GM12874 (cell line): Measurements from ENCODE around the gene CTSS.

Source experiments
- TF ChIP-seq, protein P1 (sequence below): IDR thresholded peaks from 2 replicates; pipeline ENCODE4 v1.5.1; 2011; ENCODE audit warnings: low read depth, mild to moderate bottlenecking, control low read depth, low read length, moderate library complexity; ENCODE audit not compliant: insufficient read depth

Gene CTSS

DNA sequence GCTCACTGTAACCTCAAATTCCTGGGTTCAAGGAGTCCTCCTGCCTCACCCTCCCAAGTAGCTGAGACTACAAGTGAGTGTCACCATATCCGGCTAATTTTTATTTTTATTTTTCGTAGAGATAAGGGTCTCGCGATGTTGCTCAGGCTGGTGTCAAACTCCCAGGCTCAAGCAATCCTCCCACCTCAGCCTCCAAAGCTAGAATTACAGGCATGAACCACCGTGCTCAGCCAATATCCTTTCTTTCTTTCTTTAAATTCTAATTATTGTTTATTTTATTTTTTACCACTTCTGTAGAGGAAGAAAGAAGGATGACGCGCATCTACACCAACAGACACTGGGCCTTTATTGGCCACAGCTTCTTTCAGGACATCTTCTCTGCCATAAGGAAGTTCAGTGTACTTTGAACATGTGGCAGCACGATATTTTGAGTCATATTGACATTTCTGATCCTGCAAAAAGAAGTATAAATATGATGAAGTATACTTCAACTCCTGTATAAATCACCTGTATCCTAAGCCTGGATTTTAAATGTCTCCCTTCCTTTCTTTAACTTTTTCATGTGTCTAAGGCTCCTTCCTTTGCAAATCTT is 15.8 kb downstream of the CTSS start:
- TF ChIP-seq, protein P1, sequence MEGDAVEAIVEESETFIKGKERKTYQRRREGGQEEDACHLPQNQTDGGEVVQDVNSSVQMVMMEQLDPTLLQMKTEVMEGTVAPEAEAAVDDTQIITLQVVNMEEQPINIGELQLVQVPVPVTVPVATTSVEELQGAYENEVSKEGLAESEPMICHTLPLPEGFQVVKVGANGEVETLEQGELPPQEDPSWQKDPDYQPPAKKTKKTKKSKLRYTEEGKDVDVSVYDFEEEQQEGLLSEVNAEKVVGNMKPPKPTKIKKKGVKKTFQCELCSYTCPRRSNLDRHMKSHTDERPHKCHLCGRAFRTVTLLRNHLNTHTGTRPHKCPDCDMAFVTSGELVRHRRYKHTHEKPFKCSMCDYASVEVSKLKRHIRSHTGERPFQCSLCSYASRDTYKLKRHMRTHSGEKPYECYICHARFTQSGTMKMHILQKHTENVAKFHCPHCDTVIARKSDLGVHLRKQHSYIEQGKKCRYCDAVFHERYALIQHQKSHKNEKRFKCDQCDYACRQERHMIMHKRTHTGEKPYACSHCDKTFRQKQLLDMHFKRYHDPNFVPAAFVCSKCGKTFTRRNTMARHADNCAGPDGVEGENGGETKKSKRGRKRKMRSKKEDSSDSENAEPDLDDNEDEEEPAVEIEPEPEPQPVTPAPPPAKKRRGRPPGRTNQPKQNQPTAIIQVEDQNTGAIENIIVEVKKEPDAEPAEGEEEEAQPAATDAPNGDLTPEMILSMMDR: no peak

DNA sequence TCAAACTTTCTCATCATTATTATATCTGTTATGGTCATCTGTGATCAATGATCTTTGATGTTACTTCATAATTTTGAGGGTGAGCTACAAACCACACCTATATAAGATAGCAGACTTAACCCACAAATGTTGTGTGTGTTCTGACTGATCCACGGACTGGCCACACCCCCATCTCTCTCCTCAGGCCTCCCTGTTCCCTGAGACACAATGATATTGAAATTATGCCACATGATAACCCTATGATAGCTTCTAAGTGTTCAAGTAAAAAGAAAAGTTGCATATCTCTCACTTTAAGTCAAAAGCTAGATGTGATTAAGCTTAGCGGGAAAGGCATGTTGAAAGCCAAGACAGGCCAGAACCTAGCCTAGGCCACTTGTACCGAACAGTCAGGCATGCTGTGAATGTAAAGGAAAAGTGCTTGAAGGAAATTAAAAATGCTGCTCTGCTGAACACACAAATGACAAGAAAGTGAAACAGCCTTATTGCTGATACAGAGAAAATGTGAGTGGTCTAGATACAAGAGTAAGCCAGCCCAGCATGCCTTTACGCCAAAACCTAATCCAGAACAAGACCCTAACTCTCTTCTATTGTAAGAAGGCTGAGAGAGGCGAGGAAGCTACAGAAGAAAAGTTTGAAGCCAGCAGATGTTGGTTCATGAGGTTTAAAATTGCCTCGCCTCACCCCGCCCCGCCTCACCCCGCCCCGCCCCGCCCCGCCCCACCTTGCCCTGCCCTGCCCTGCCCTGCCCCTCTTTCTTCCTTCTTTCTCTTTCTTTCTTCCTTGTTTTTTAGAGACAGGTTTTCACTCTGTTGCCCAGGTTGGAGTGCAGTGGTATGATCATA is 16.5 kb downstream of the CTSS start:
- TF ChIP-seq, protein P1: no peak

DNA sequence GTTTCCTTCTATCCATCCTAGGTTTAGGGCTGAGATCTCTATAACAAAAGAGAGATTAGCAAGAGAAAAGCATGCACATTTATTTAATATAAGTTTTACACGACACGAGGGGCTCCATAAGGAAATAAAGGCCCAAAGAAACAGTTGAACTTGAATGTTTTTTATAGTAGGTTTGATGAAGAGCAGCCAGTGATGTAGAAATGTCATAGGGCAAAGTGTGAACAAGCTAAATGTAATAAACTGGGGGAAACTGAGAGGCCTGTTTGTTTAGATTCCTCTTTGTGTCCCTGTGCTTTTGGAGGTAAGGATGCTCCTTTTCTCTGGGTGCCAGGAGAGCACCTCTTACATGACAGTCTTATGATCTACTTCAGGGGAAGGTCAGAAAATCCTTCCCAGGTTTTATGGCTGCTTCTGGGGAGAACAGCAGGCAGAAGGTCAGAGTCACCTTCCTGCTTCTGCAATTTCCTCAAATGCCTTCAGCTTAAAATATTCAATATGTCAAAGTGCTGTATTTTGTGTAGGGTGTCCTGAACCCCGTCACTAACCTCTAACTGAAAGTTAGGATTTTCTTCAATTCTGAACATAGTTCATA is 35.4 kb downstream of the CTSS start:
- TF ChIP-seq, protein P1: no peak

DNA sequence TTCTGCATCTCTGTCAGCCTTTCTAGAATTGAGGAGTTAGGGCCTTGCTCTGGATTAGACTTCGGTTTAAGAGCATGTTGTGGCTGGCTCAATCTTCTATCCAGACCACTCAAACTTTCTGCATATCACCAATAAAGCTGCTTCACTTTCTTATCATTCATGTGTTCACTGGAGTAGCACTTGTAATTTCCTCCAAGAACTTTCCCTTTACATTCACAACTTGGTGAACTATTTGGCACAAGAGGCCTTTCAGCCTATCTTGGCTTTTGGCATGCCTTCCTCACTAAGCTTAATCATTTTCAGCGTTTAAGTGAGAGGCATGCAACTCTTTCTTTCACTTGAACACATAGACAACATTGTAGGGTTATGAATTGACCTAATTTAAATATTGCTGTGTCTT is 41.2 kb downstream of the CTSS start:
- TF ChIP-seq, protein P1: no peak

DNA sequence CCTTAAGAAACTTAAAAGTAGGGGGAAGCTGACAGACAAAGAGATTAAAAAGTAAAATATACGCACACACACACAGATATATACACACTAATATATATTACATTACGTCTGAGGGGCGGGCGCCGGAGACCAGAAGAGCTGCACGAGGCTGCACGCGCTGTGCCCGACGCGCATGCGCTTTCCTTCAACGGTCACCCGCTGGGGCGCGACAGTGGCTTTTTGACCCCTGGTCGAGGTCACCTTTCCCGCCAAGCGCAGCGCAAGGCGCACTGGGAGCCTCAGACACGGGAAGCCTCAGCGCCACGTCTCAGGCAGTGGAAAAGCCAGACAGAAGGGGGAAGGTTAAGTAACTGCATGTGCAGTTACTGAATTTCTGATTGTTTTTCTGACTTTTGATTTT is 44.9 kb downstream of the CTSS start, which contains the start of gene HORMAD1:
HORMAD1 (minus strand) TSS at position 193 of the 400 bp plus-strand sequence. CDS start 1,390 bp downstream, outside the sequence.
- TF ChIP-seq, protein P1: no peak

DNA sequence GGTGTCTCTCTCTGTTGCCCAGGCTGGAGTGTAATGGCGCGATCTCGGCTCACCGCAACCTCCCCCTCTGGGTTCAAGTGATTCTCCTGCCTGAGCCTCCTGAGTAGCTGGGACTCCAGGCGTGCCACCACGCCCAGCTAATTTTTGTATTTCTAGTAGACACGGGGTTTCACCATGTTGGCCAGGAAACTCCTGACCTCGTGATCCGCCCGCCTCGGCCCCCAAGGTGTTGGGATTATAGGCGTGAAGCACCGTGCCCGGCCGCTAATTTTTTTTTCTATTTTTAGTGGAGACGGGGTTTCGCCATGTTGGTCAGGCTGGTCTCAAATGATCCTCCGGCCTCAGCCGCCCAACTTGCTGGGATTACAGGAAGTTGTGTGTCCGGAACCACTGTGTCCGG is 45.5 kb downstream of the CTSS start:
- TF ChIP-seq, protein P1: no peak

DNA sequence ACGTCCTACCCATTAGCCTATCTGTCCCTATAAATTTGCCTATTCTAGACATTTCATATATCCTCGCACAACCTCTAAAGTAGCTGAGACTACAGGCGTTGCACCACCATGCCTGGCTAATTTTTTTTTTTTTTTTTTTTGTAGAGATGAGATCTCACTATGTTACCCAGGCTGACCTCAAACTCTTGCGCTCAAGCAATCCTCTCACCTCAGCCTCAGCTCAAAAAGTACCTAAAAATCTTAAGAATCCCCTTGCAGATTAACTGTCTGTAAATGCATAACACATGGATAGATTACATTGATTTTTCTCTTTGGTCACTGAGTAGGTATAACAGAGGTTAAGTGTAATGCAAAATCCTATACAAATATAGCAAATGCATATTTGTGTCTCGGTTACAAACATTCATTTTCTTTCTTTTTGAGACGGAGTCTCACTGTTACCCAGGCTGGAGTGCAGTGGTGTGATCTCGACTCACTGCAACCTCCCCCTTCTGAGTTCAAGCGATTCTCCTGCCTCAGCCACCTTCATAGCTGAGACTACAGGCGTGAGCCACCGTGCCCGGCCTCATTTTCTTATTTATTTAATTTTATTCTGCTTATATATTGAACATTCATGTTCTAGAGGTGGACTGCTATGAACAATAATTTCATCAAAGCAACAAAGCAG is 47.2 kb downstream of the CTSS start:
- TF ChIP-seq, protein P1: no peak
